ENCODE data around the gene TMEM254.
"Not testable (repeated sequence)": the region's sequence is repeated elsewhere in the genome, so short reads cannot be mapped to it uniquely, and the experiment has no call there.

The TMEM254 gene

GRCh38 chr10:80078448-80079311 lies at the start of gene TMEM254:
Gene TMEM254 (plus strand): TSS chr10:80078665. CDS start chr10:80078700, 35 bp downstream.
- DNase-seq = peak; percentile 90

DNA sequence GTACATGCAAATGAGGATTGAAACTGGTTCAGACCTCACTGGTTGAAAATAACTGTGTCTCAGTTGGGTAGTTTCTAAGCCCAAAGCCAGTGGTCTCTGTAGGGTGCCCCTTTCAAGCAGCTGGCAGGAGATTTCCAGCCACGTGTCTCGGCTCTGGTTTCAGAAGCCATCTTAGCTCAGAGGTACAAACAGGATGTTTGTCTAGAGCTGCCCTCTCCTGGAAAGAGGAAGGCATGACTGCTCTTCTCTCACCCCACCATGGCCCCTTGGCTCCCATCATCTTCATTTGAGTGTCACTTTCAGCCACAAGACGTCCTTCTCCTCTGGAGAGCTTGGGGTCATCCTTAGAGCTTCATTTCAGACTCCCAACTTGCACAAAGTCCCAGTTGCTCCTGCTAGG lies 49.3 kb upstream of the TMEM254 start:
- DNase-seq = not testable (repeated sequence)

DNA sequence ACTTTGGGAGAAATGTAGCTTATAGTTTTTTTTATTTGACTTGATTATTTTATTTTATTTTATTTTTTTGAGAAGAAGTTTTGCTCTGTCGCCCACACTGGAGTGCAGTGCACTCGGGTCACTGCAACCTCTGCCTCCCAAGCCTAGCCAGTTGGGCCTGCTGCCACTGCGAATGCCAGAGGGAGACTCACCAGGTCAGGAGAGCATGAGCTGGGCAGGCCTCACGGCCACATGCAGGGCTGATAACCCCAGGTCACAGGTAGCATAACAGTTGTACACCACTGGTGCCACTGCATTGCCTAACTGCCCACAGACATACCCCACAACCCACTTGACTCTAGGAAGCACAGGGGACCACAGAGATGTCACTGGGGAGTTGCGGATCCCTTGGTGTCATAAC lies 48.6 kb upstream of the TMEM254 start:
- DNase-seq = not testable (repeated sequence)

DNA sequence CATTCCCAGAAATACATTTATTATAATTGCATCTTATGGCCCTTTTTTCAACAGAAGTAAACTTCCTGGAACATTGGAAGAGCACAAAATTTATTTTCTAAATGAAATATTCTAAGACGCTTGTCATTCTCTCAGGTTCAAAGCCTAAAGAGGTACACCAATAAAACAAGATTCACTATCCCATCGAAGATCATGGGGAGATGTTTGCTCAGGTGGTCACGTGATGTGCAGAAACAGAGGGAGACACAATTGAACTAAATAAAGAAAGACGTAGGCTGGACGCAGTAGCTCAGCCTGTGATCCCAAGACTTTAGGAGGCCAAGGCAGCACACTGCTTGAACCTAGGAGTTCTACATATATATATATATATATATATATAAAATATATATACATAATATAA lies 46.0 kb upstream of the TMEM254 start:
- no peak for DNase-seq

GRCh38 chr10:80034766-80035165 lies 43.7 kb upstream of the TMEM254 start:
- not testable (repeated sequence) for DNase-seq

DNA sequence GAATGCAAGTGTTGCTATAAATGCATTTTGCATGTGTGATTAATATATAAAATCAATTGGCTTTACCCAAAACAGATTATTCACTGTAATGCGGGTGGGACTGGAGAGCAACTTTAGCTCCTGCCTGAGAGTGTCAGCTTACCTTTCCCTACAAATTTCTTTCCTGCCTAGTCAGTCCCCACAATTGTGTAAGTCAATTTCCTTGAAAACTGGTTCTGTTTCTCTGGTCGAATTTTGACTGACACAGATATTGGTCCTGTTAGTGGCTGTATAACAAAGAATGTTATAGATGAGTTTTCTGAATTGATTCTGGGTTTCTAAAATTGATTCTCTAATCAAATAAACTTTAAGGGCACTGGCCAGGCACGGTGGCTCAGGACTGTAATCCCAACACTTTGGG lies 43.0 kb upstream of the TMEM254 start:
- DNase-seq = not testable (repeated sequence)

DNA sequence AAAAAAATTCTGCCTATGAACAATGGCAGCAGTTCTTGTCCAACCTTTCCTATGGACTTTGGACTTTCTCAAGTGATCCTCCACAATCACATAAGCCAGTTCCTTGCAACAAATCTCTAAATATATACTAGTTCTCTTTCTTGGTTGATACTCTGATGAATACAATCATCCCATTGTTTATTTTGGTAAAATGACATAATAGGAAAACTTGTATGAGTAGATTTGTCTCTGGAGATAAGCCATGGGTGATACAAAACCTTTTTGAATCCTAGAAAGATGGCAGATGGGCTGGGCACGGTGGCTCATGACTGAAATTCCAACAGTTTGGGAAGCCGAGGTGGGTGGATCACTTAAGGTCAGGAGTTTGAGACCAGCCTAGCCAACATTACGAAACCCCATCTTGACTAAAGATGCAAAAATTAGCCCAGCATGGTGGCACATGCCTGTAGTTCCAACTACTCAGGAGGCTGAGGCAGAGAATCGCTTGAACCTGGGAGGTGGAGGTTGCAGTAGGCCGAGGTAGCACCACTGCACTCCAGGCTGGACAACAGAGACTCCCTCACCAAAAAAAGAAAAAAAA lies 41.5 kb upstream of the TMEM254 start:
- not testable (repeated sequence) for DNase-seq

DNA sequence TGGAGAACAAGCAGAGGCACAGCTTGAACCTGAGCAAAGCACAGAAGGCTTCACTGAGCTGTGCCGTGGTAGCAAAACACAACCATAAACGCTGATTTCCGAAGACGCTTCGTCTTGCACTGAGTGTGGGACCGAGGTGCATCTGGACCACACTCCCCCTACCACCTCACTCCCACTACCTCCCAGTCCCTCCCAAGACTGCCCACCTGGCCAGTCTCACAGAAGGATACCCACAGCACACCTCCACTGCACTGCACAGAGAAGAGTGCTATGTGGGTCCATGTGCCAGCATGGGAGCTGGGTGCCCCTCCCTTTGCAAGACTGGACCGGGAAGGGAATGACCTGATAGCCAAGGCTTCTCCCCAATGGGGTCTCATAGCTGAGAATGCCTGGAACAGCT lies 40.2 kb upstream of the TMEM254 start:
- DNase-seq = not testable (repeated sequence)

DNA sequence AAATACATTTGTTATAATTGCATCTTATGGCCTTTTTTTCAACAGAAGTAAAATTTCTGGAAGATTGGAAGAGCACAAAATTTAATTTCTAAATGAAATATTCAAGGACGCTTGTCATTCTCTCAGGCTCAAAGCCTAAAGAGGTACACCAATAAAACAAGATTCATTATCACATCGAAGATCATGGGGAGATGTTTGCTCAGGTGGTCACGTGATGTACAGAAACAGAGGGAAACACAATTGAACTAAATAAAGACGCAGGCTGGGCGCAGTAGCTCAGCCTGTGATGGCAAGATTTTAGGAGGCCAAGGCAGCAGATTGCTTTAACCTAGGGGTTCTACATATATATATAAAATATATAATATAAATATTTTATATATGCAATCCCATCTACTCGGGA lies 37.3 kb upstream of the TMEM254 start:
- no peak for DNase-seq

GRCh38 chr10:80044935-80045334 lies 33.5 kb upstream of the TMEM254 start:
- DNase-seq = not testable (repeated sequence)

GRCh38 chr10:80046629-80047441 lies 31.6 kb upstream of the TMEM254 start:
- DNase-seq = peak; percentile 79

DNA sequence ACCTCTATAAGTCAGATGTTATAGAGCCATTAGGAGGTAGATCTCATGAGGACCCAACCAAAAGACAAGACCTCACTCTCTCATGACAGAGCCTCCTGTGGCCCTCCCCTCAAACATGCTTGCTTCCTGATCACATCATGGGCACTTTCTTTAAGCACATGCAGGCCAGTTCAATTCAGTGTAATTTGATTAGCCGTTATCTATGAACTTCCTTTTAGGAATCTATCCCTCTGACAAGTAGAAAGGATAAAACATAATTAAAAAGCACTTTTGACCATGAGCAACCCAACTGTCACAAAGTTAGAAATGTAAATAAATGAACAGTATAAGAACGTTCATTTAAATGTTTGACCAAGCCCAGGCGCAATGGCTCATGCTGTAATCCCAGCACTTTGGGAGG lies 27.7 kb upstream of the TMEM254 start:
- DNase-seq = no peak

- no peak for DNase-seq
Measured at GRCh38 chr10:80051993-80052392, 26.5 kb upstream of the TMEM254 start.

- DNase-seq = no peak
Measured at GRCh38 chr10:80055760-80056159, 22.7 kb upstream of the TMEM254 start.

DNA sequence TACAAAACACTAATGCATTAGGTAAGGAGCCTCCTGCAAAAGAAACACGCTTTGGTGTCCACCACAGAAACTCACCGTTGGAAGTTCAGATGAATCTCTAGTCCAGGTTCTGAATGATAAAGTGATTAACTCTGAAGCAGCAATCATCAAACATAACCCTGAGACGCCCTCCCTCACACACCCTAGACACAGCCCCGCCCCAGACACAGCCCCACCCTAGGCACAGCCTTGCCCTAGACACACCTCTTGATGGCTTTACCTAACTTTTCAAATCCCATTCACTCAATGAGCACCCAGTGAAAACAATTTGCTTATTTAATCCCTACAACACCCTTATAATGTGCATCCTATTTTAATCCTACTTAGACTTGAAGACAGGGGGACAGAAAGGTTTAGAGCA lies 21.3 kb upstream of the TMEM254 start:
- DNase-seq = no peak

GRCh38 chr10:80064120-80064886 lies 14.2 kb upstream of the TMEM254 start:
- DNase-seq = no peak

DNA sequence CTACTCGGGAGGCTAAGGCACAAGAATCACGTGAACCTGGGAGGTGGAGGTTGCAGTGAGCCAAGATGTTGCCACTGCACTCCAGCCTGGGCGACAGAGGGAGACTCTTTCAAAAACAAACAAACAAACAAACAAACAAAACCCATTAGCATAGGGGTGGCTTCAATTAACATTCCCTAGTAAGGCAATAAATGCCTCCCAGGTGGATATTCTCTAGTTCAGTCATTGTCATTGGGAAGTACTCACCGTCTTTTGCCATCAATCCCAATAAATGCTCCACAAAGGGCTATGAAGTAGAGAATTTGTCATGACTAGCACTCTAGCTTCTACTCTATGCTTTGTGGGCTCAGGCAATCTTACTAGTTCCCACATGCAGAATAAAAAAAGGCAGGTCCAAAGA lies 11.7 kb upstream of the TMEM254 start:
- no peak for DNase-seq

DNA sequence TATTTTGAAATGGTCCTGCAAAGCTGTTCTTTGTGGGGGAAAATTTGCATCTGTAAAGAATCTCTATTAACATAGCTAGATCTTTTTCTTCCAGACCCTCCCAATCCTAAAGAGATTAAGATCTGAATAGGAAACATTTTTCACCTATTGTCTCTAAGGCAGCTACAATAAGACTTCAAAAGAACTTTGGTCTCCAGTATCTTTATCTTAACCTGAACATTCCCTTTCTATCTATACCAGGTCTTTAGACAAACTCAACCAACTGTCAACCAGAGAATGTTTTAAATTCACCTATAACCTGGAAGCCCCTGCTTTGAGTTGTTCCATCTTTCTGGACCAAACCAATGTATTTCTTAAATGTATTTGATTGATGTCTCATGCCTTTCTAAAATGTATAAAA lies 10.6 kb upstream of the TMEM254 start:
- DNase-seq = not testable (repeated sequence)

GRCh38 chr10:80068270-80068669 lies 10.2 kb upstream of the TMEM254 start:
- no peak for DNase-seq

DNA sequence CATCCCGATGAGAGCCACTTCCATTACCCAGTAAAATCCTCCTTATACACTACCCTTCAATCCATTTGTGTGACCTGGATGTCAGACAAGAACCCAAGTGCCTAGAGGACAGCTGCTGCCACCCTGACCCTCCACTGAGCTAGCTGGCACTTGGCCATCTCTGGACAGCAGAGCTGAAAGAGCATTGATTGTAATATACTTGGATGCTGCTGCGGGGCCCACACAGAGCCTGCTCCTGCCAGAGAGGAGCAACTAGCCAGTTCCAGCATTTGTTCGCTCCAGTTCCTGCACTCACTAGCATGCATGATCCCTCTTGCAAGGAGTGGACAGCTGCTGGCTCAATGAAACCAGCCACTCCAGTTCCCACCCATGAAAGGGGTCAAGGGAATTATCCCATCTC lies 8.4 kb upstream of the TMEM254 start:
- peak; percentile 89 for DNase-seq

GRCh38 chr10:80072584-80072983 lies 5.9 kb upstream of the TMEM254 start:
- DNase-seq = no peak

GRCh38 chr10:80075781-80076180 lies 2.7 kb upstream of the TMEM254 start:
- no peak for DNase-seq

Data from midbrain (tissue), 1 donor.